SU-DHL-6 (cell line): ENCODE measurements around the gene RBP7.

Experiments used
- H2AFZ ChIP-seq: fragments of 200-600 bp; sonication (generic); 2 replicates; pipeline ENCODE4 v1.6.1; 2014; ENCODE audit warnings: low read depth, mild to moderate bottlenecking, moderate library complexity, mixed read lengths, antibody characterized with exemption, low read length; ENCODE audit not compliant: severe bottlenecking
- H3F3A ChIP-seq: fragments of 200-600 bp; shearing (Covaris generic); 2 replicates; pipeline ENCODE4 v1.6.0; 2016; ENCODE audit warnings: antibody characterized with exemption, mild to moderate bottlenecking; ENCODE audit not compliant: insufficient read depth
- H3K27ac ChIP-seq: fragments of 200-600 bp; sonication (generic); 2 replicates; pipeline ENCODE4 v1.5.1; 2016; ENCODE audit warnings: low read depth, mild to moderate bottlenecking, low read length, moderate library complexity, mixed read lengths
- H3K27me3 ChIP-seq: fragments of 200-600 bp; sonication (generic), shearing (Covaris generic); 2 replicates; pipeline ENCODE4 v1.6.0; 2014; ENCODE audit warnings: mild to moderate bottlenecking, low read length
- H3K36me3 ChIP-seq: fragments of 200-600 bp; sonication (generic); 2 replicates; pipeline ENCODE4 v1.6.1; 2014; ENCODE audit warnings: mild to moderate bottlenecking, low read length, mixed read lengths
- H3K4me2 ChIP-seq: fragments of 300-600, 200-600 bp; shearing (Covaris generic), sonication (generic); 2 replicates; pipeline ENCODE4 v1.6.0; 2014; ENCODE audit warnings: low read length, low read depth, mild to moderate bottlenecking; ENCODE audit not compliant: poor library complexity, severe bottlenecking
- H3K4me3 ChIP-seq: fragments of 200-600 bp; sonication (generic); 2 replicates; pipeline ENCODE4 v1.5.1; 2014; ENCODE audit warnings: antibody characterized with exemption, low read length, mild to moderate bottlenecking, mixed read lengths; ENCODE audit not compliant: insufficient read depth, poor library complexity, severe bottlenecking
- H3K79me2 ChIP-seq: fragments of 200-600 bp; sonication (generic); 2 replicates; pipeline ENCODE4 v1.6.1; 2014; ENCODE audit warnings: mild to moderate bottlenecking, low read length, moderate library complexity; ENCODE audit not compliant: insufficient read depth
- H3K9ac ChIP-seq: fragments of 200-600 bp; sonication (generic); 2 replicates; pipeline ENCODE4 v1.7.0; 2014; ENCODE audit warnings: mild to moderate bottlenecking, low read length
- H3K9me2 ChIP-seq: fragments of 200-600 bp; sonication (generic); replicated peaks from 2 replicates; pipeline ENCODE4 v1.6.1; 2014; ENCODE audit warnings: low read length; ENCODE audit not compliant: insufficient read depth
- H3K9me3 ChIP-seq: fragments of 200-600 bp; sonication (generic); 2 replicates; pipeline ENCODE4 v1.6.1; 2014; ENCODE audit warnings: low read length, mixed read lengths; ENCODE audit not compliant: insufficient read depth
- H4K20me1 ChIP-seq: fragments of 200-600 bp; sonication (generic); 2 replicates; pipeline ENCODE4 v1.6.1; 2014; ENCODE audit warnings: low read depth, mild to moderate bottlenecking, antibody characterized with exemption, low read length, moderate library complexity, mixed read lengths
- EZH2phosphoT487 ChIP-seq: fragments of 200-600 bp; sonication (generic), shearing (Covaris generic); conservative IDR thresholded peaks from 2 replicates; pipeline ENCODE4 v1.6.1; 2018; ENCODE audit warnings: mild to moderate bottlenecking, antibody characterized with exemption, low read length, moderate library complexity, mixed read lengths
- TF ChIP-seq, protein P1 (sequence below): fragments of 200-600 bp; sonication (generic); IDR thresholded peaks from one replicate; pipeline ENCODE4 v1.5.1; 2017; ENCODE audit warnings: antibody characterized with exemption, mild to moderate bottlenecking, low read length, moderate library complexity; ENCODE audit not compliant: insufficient read depth, poor library complexity, severe bottlenecking

The RBP7 gene

DNA sequence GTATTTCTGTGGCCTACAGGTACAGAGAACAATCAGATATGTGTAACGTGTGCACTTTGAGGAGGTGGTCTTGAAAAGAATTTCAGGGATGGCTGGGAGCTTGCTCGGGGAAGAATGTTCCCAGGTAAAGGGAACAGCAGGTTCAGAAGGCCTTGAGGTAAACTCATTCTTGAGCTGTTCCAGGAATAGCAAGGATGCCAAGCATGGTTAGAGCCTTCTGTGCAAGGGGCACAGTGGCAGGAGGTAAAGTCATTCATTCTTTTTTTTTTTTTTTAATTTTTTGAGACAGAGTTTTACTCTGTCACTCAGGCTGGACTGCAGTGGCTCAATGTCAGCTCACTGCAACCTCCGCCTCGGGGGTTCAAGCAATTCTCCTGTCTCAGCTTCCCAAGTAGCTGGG lies 45.7 kb downstream of the RBP7 start:
- no peaks in the 10 kb centered on the region for H3K27me3 ChIP-seq
- TF ChIP-seq, protein P1, sequence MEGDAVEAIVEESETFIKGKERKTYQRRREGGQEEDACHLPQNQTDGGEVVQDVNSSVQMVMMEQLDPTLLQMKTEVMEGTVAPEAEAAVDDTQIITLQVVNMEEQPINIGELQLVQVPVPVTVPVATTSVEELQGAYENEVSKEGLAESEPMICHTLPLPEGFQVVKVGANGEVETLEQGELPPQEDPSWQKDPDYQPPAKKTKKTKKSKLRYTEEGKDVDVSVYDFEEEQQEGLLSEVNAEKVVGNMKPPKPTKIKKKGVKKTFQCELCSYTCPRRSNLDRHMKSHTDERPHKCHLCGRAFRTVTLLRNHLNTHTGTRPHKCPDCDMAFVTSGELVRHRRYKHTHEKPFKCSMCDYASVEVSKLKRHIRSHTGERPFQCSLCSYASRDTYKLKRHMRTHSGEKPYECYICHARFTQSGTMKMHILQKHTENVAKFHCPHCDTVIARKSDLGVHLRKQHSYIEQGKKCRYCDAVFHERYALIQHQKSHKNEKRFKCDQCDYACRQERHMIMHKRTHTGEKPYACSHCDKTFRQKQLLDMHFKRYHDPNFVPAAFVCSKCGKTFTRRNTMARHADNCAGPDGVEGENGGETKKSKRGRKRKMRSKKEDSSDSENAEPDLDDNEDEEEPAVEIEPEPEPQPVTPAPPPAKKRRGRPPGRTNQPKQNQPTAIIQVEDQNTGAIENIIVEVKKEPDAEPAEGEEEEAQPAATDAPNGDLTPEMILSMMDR: no peak
- no peak for TF ChIP-seq EZH2phosphoT487
- no peaks in the 10 kb centered on the region for H3K36me3 ChIP-seq
- H3K27ac ChIP-seq: no peak overlapping the region
- no peaks in the 10 kb centered on the region for H3K9me2 ChIP-seq
- H3K9me3 ChIP-seq: no peaks in the 10 kb centered on the region
- H4K20me1 ChIP-seq: no peaks in the 10 kb centered on the region
- peaks cover 27% of the 10 kb centered on the region for H3K79me2 ChIP-seq
- no peak overlapping the region for H3K4me2 ChIP-seq
- no peak overlapping the region for H2AFZ ChIP-seq
- no peak overlapping the region for H3K4me3 ChIP-seq
- H3K9ac ChIP-seq: no peak overlapping the region
- H3F3A ChIP-seq: no peaks in the 10 kb centered on the region

- no peaks in the 10 kb centered on the region for H3K9me2 ChIP-seq
- no peaks in the 10 kb centered on the region for H3K9me3 ChIP-seq
- peaks cover 39% of the 10 kb centered on the region for H3K79me2 ChIP-seq
- H3K4me2 ChIP-seq: no peak overlapping the region
- no peak overlapping the region for H2AFZ ChIP-seq
- H3K4me3 ChIP-seq: no peak overlapping the region
- no peak overlapping the region for H3K9ac ChIP-seq
- TF ChIP-seq, protein P1: no peak
- no peak for TF ChIP-seq EZH2phosphoT487
- no peaks in the 10 kb centered on the region for H3K36me3 ChIP-seq
- no peaks in the 10 kb centered on the region for H4K20me1 ChIP-seq
- no peaks in the 10 kb centered on the region for H3K27me3 ChIP-seq
- no peak overlapping the region for H3K27ac ChIP-seq
- no peaks in the 10 kb centered on the region for H3F3A ChIP-seq
Measured at GRCh38 chr1:10045480-10046355, 48.7 kb downstream of the RBP7 start.

DNA sequence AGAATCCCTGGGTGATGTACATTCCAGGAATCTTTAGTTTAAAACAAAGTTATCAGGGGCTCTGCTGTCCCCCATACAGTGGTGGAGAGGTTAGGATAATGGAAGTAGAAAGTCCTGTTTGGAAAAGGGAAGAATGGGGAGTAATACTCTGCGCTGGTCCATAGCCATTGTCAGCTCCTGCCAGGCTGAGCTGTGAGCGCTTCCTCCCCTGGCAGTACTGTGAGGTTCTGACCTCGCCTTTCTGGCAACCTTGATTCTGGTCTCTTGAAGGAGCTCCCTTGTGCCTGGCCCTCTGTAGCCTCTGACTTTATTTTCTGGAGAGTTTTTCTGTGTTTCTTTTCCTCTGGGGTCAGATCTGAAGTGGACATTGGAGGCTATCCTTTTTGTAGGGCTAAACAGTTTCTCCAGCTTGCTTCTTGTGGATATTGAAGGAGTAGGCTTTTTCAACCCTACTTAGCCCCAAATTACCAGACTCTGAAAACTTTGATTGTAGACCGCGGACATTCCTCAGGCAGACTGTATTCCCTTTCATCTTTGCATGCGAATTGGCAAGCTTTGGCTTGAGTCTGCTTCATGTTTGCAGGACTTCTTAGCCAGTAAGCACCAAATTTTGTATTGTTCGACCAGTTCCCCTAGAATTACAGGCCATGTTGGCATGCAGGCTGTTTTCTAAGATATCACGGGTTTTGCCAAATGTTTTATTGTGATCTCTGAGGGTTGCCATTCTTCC lies 49.5 kb downstream of the RBP7 start:
- H4K20me1 ChIP-seq: no peaks in the 10 kb centered on the region
- H3K9ac ChIP-seq: no peak overlapping the region
- H3K79me2 ChIP-seq: peaks cover 39% of the 10 kb centered on the region
- H3K4me3 ChIP-seq: no peak overlapping the region
- no peaks in the 10 kb centered on the region for H3K36me3 ChIP-seq
- no peak overlapping the region for H2AFZ ChIP-seq
- H3K9me2 ChIP-seq: no peaks in the 10 kb centered on the region
- no peak overlapping the region for H3K4me2 ChIP-seq
- H3K27ac ChIP-seq: no peak overlapping the region
- H3K9me3 ChIP-seq: no peaks in the 10 kb centered on the region
- TF ChIP-seq EZH2phosphoT487: no peak
- TF ChIP-seq, protein P1: no peak
- no peaks in the 10 kb centered on the region for H3K27me3 ChIP-seq
- H3F3A ChIP-seq: no peaks in the 10 kb centered on the region
